GM21786 (cell line): ENCODE data around the gene ITPK1.

Source experiments
- ATAC-seq: cut with Tn5 transposase; IDR thresholded peaks from one replicate; pipeline ENCODE4 v1.9.1; 2021; ENCODE audit not compliant: unreplicated experiment

The ITPK1 gene

DNA sequence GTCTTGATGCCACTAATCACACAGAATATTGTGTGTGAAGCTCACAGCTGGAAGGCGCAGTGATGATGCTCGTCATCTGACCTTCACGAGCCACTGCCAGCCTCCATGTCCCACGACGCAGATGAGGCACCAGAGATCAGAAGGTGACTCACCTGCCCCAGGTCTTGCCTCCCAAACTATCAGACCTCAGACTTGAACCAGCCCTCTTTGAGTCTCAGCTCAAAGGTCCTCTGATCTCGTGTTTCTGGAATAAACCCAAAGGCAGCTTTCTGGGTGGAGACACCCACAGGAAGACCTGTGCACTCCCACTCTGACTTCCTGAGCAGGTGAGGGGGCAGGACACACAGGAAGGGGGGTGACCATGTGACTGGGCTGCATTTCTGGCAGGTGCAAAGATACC, 212.4 kb downstream of the ITPK1 start:
- ATAC-seq: no peak

DNA sequence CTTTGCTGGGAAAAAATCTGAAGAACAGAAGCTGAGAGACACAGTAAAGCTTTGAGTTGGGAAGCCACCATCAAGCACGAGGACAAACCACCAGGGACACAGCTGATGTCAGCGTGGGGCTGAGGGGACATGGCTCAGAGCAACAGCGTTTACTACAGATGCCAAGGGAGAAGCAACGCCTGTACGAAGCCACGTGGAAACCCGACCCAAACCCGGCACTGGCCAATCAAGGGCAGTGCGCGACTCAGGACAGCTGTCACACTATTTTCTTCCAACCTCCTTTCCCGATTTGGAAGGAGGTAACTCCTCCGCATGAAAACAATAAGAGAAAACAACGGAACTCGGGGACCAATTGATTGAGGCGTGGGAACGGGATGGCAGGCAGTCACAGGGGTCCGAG, 213.0 kb downstream of the ITPK1 start:
- no peak for ATAC-seq

DNA sequence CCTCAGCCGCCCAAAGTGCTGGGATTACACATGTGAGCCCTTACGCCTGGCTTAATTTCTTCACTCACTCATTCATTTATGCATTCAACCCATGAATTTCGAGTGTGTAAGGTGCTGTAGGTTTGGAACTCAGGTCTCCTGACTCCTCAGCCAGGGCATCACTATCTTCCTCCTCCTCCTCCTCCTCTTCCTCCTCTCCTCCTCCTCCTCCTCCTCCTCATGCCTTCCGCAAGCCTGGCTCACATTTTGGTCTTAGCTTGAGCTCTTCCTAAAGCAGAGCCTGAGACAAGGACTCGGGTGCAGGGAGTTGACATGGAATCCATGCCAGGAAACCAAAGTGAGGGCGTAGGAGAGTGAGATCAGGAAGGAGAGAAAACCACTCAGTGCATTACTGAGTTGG, 213.5 kb downstream of the ITPK1 start:
- no peak for ATAC-seq

DNA sequence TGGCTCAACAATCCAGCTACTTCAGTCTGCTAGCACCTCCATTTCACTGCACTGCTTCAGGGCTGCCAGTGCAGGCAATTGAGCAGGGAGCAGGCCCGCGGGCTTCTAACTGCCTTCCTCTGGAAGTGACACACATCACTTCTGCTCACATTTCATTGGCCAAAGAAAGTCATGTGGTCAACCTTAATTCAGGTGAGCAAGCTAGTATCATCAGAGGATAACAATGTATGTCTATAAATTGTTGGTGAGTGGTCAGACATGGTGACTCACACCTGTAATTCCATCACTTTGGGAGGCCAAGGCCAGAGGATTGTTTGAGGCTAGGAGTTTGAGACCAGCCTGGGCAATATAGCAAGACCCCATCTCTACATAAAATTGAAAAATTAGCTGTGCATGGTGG, 215.1 kb downstream of the ITPK1 start:
- ATAC-seq: no peak

DNA sequence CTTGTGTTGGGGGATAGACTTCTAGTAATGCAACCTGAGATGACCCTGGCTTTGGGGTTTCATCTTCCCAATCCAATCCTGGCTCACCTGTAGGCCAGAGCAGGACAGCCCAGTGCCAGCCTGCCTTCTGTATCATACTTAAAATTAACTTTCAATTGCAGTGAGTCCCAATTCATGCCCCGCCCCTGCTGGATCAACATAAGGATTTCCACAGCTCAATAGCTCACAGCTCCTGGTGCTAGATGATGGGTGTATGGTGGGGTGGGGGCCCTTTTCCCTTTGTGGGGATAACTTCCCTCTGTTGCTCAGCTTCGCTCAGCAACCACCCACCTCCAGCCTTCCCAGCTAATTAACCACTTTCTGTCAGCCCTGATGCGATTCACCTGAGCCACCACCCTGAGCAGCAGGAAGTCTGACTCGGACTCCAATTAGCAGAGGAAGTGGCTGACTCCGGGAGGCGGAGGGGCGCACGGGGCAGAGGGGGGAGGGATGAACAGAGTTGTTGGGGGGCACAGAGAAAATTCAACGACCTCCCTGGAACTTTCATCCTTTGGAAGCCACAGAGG, 217.1 kb downstream of the ITPK1 start:
- ATAC-seq: no peak

DNA sequence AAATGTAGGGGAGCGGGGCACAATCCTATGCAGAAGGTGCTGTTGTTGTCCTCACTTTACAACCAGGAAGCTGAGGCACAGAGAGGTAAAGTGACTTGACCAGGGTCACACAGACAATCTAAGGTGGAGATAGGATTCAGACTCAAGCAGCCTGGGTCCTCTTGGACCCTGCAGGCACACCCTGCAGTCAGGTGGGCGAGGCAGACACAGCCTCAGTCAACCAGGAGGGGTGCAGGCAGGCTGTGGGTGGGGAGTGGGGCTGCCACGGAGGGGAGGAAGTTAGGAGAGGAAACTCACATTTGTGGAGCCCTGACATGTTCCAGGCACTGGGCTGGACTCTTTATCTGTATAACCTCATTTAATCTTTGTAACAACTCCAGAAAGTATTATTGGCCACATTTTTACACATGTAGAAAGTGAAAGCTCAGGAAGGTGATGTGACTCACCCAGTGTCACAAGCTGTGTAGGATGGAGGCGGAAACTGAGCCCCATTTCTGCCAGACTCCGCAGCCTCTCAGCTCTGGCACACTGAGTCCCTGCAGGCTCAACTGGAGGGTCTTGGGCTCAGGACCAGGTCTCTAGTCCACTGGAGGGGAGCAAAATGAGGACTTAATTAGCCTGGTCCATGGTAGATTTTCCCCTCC, 217.7 kb downstream of the ITPK1 start:
- ATAC-seq: no peak

DNA sequence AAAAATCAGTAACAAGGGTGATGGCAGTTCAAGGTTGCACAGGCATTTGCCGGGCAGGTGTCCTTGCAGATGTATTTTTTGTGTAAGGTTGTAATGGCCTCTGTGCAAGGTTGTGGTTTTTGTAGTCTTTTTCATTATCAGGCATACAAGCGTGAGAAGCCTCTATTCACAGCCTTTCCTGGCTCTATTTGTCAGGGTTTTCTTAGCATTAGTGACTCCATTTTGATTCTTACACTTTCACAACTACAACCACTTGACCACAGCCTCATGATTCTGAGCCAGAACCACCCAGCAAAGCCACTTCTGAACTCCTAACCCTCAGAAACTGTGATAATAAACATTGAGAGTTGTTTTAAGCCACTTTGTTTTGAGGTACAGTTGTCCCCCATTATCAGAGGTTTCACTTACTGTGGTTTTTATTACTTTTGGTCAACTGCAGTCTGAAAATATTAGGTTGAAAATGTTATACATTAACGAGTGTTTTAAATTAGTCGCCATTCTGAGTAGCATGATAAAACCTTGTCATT, 220.3 kb downstream of the ITPK1 start:
- ATAC-seq: no peak

DNA sequence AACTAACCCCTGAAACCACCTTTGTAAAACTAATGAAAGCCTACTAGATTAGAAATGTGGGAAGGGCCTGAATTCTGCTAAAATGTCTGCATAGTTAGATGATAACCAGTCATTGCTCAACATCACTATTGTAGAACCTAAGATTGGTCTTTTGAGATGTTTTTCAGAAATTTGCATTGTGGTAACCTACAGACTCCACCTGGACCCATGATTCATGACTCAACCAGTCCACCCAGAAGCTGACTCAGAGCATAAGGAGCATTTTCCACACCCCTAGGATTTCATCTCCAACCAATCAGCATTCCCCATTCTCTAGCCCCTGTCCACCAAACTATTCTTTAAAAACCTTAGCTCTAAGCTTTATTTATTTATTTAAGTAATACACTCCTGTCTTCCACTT, 223.1 kb downstream of the ITPK1 start:
- ATAC-seq: no peak

DNA sequence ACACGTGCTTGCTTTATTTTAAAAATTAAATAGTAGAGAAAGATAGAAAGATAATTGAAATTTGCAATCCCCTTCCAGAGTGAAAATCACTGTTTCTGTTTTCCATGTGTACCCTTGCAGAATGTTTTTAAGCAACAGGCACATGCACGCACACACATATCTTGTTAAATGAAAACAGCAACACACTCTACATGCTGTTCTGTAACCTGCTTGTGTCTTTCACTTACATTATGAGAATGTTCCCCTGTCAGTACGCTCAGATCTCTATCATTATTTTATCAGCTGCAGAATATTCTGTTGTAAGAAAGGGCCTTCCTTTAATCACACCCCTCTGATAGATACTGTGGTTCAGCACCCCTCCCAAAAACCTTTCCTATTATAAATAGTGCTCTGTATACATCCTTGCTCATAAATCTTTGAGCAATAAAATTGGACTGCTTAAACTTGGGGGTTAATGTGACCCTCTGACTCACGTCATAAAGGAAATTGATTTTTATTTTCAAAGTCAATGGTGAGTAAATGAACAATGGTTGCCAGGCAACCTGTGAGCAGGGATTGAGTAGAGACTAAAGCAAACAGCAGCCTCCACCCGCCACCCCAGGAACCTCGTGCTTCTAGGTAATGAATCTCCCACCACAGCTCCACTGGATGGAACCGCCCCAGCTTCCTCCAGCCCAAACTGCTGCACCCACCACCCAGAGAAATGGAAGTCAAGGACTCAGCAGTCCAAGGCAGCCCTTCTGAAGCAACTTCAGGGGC, 224.7 kb downstream of the ITPK1 start:
- no peak for ATAC-seq

DNA sequence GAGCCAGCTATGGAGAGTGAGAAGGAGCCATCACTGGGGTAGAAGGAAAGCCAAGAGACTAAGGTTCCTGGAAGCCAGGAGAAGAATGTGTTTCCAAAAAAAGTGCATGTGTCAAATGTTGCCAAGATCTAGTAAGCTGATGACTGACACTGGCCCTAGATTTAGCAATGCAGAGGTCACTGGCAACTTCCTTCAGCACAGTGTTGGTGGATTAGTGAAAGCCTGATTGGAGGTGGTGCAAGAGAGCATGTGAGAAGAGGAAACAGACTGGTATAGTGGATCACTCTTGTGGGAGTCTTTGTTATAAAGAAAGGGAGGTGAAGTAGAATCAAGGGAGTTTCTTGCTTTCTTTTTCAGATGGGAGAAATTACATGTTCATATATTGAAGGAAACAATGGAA, 226.8 kb downstream of the ITPK1 start:
- ATAC-seq: no peak

DNA sequence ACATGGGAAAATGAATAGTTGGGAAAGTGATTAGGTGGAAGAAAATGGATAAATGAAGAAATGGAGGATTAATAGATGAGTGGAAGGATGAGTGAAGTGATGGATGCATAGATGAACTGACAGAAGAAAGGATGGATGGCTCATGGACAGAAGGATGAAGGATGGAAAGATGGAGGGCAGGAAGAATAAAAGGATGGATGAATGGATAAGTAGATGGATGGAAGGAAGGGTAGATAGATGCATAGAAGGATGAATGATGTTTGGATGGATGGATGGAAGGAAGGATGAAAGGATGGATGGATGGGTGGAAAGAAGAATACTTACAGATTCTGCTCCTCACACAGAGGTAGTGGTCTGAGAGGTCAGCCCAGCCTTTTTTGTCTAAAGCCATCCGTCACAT, 228.6 kb downstream of the ITPK1 start:
- no peak for ATAC-seq
